A549 treated with ZK216348 at 1 μM for 4 hours (cell line): ENCODE measurements around the gene KCNS1. TPM values are rescaled to one million over a fixed set of nuclear protein-coding genes. Genes with fewer than 3 reads are reported as not detected.

ENCODE experiments used
- total RNA-seq: library from RNA; stranded (reverse); fragments of 200-300 nt; extraction: Qiagen RNA extraction; gene quantifications from 5 replicates; pipeline ENCODE4 v1.2.3, GENCODE V29; 2022; ENCODE audit warnings: low read depth

The KCNS1 gene
- not detected in 5 replicates for total RNA-seq

DNA sequence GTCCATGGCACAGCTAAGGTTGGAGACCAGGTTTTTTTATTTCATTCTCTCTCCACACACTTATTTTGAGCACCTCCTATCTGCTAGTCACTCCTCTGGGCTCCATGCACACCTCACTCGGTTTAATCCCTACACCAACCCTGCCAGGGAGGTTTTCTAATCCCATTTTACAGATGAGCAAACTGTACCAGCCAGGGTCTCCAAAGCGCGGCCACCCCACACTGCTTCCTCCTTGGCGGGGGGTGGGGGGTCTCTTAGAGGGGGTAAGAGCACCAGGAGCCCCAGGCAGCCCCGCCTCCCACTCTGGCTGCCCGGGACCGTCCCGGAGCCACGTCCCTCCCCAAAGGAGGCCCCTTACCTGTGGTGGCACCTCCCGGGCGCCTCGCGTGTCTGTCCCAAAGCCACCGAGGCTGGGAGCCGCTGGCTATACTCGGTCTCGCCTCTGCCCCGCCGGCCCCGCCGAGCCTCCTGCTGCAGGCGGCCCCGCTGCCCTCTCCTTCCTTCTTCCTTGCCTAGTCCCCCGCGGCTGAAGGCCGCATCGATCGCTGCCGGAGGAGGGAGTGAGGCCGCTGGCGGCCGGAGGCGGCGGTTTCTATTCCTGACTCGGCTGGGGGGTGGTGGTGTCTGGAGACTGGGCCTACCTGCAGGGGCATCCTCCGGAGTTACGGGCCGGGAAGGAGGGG is at the start of gene KCNS1:
TSS of gene KCNS1 (minus strand) at position 565 of the 683 bp plus-strand sequence. CDS start 1,891 bp downstream, outside the sequence.

GRCh38 chr20:45124365-45124764 is 23.4 kb upstream of the KCNS1 start, which contains the start of gene WFDC12:
Gene WFDC12, minus strand, starts transcription at chr20:45124465. Its CDS starts 18 bp downstream, at chr20:45124447.

DNA sequence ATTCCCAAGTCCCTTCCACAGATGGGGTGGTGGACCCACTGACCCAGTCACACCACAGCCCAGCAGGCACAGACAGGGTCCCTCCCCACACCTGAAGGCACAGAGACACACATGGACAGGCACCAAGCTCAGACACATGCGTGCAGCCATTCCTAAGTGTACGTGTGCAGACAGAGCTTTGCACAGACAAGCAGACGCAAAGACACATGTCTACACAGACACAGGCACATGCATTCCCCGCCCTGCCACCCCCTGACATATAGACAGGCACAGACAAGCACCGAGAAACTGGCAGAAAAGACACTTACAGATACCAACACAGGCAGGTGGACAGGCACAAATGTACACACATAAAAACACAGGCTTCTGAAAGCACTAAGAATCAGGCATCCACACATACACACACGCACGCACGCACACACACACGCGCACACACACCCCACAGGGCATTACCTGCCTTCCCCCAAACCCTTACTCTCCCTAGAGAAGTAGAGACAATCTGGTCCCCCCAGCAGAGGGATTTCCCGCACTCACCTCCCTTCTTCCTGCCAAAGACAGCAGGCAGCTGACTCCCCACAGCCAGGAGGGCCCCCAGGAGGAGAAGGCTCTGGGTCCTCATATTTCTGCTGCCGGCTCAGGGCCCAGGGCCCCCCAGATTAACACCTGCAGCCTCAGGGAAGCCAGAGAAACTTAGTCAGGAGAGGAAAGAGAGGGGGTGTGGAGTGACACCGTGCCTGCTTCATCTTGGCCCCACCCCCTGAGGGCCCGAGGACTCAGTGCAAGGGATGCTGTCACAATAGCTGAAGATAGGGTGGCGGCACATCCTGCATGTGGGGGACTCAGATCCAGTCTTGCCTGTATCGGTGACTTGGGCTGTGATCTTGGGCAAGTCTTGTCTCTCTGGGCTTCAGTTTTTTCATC is 13.8 kb upstream of the KCNS1 start, which contains the start of gene WFDC5:
TSS of gene WFDC5 (minus strand) at position 710 of the 921 bp plus-strand sequence. CDS start at position 619, 91 bp downstream.

Other genes with a start within 250 kb of the KCNS1 start
- gene YWHAB, start 215.4 kb downstream of the KCNS1 start, total RNA-seq = 173 to 220 TPM (median 196 TPM) in 5 replicates
- gene PABPC1L, start 191.1 kb downstream of the KCNS1 start, total RNA-seq = 14.9 to 21.1 TPM (median 20.8 TPM) in 5 replicates
- 39.1 to 43.4 TPM (median 40.9 TPM) in 5 replicates for gene TOMM34, start 140.7 kb downstream of the KCNS1 start, total RNA-seq
- gene STK4, start 134.6 kb downstream of the KCNS1 start, total RNA-seq = 10.4 to 16.4 TPM (median 13.1 TPM) in 5 replicates
- not detected in 5 replicates for gene WFDC5, start 14.0 kb upstream of the KCNS1 start, total RNA-seq
- gene WFDC12, start 23.3 kb upstream of the KCNS1 start, total RNA-seq = not detected in 5 replicates
- gene PI3, start 73.8 kb upstream of the KCNS1 start, total RNA-seq = 2.5 to 3.8 TPM (median 2.9 TPM) in 5 replicates
- not detected in 5 replicates for gene SEMG1, start 105.9 kb upstream of the KCNS1 start, total RNA-seq
- not detected in 5 replicates for gene SEMG2, start 120.2 kb upstream of the KCNS1 start, total RNA-seq
- 8.3 to 13.8 TPM (median 9.4 TPM) in 5 replicates for gene SLPI, start 153.4 kb upstream of the KCNS1 start, total RNA-seq
- not detected in 5 replicates for gene RBPJL, start 205.7 kb upstream of the KCNS1 start, total RNA-seq
- gene MATN4, start 207.2 kb upstream of the KCNS1 start, total RNA-seq = 0.13 to 0.19 TPM in 2 of 5 replicates, not detected in the others
- 103 to 119 TPM (median 118 TPM) in 5 replicates for gene SDC4, start 247.3 kb upstream of the KCNS1 start, total RNA-seq